ENCODE data around the gene PDCD6IP. TPM values are rescaled to one million over a fixed set of nuclear protein-coding genes. Genes with fewer than 3 reads are reported as not detected.

Gene PDCD6IP
- total RNA-seq, 1 donor from 2014 or later, result 203 TPM

- FAIRE-seq (no peak), DNase-seq (ENCODE audit: low read depth) (no peak)
- Mint-ChIP-seq H3K27ac (ENCODE audit: unreplicated experiment) (no peak overlapping the region), H3K9me3 (ENCODE audit: unreplicated experiment) (no peaks in the 10 kb centered on the region), H3K4me3 (ENCODE audit: unreplicated experiment) (no peak overlapping the region), H3K4me1 (ENCODE audit: low read depth, unreplicated experiment) (peaks cover 4% of the 10 kb centered on the region), H3K36me3 (ENCODE audit: low read depth, unreplicated experiment) (peaks cover 12% of the 10 kb centered on the region), H3K27me3 (ENCODE audit: low read depth, unreplicated experiment) (no peaks in the 10 kb centered on the region)
- Histone ChIP-seq H3K4me3 (ENCODE audit: insufficient read depth, low read depth, low read length) (no peak overlapping the region), H4K20me1 (ENCODE audit: insufficient read depth, low read length) (peaks cover 49% of the 10 kb centered on the region), H3K4me2 (ENCODE audit: low read length) (no peak overlapping the region), H3K36me3 (ENCODE audit: insufficient read depth, low read length) (peaks cover 14% of the 10 kb centered on the region), H3K9me3 (ENCODE audit: insufficient read depth, low read depth, low read length) (no peaks in the 10 kb centered on the region), H3K27ac (ENCODE audit: low read depth, low read length) (no peak overlapping the region), H3K27me3 (ENCODE audit: insufficient read depth, low read length) (no peaks in the 10 kb centered on the region), H3K9ac (ENCODE audit: low read length) (no peak overlapping the region), H3K4me1 (ENCODE audit: insufficient read depth, low read length) (peaks cover 4% of the 10 kb centered on the region), H3K79me2 (ENCODE audit: insufficient read depth, low read length) (peaks cover 53% of the 10 kb centered on the region), H2AFZ (ENCODE audit: low read depth, low read length) (no peak overlapping the region)
- no peak for TF ChIP-seq CTCF (IDR thresholded peaks at IDR 0.05; ENCODE audit: insufficient read depth, low read depth, low read length)
- TF ChIP-seq EZH2 (IDR thresholded peaks at IDR 0.05; ENCODE audit: insufficient read depth, low read length), result no peak
Observed at GRCh38 chr3:33821989-33822388, 23.6 kb downstream of the PDCD6IP start.

- H3K9me3 Mint-ChIP-seq (ENCODE audit: unreplicated experiment), result no peaks in the 10 kb centered on the region
- FAIRE-seq (no peak), DNase-seq (ENCODE audit: low read depth) (no peak)
- Histone ChIP-seq H3K9ac (ENCODE audit: low read length) (no peak overlapping the region), H3K4me2 (ENCODE audit: low read length) (no peak overlapping the region), H3K4me3 (ENCODE audit: insufficient read depth, low read depth, low read length) (no peak overlapping the region), H3K9me3 (ENCODE audit: insufficient read depth, low read depth, low read length) (no peaks in the 10 kb centered on the region), H4K20me1 (ENCODE audit: insufficient read depth, low read length) (peaks cover 33% of the 10 kb centered on the region), H3K27ac (ENCODE audit: low read depth, low read length) (no peak overlapping the region), H3K36me3 (ENCODE audit: insufficient read depth, low read length) (peaks cover 25% of the 10 kb centered on the region), H2AFZ (ENCODE audit: low read depth, low read length) (no peak overlapping the region), H3K4me1 (ENCODE audit: insufficient read depth, low read length) (peaks cover 4% of the 10 kb centered on the region), H3K27me3 (ENCODE audit: insufficient read depth, low read length) (no peaks in the 10 kb centered on the region), H3K79me2 (ENCODE audit: insufficient read depth, low read length) (peaks cover 49% of the 10 kb centered on the region)
- H3K27ac Mint-ChIP-seq (ENCODE audit: unreplicated experiment), result no peak overlapping the region
- peaks cover 8% of the 10 kb centered on the region for H3K36me3 Mint-ChIP-seq (ENCODE audit: low read depth, unreplicated experiment)
- peaks cover 4% of the 10 kb centered on the region for H3K4me1 Mint-ChIP-seq (ENCODE audit: low read depth, unreplicated experiment)
- no peak overlapping the region for H3K4me3 Mint-ChIP-seq (ENCODE audit: unreplicated experiment)
- TF ChIP-seq EZH2 (IDR thresholded peaks at IDR 0.05; ENCODE audit: insufficient read depth, low read length), result no peak
- TF ChIP-seq CTCF (IDR thresholded peaks at IDR 0.05; ENCODE audit: insufficient read depth, low read depth, low read length), result no peak
- H3K27me3 Mint-ChIP-seq (ENCODE audit: low read depth, unreplicated experiment), result no peaks in the 10 kb centered on the region
Observed at GRCh38 chr3:33823821-33824220, 25.4 kb downstream of the PDCD6IP start.

- Histone ChIP-seq H3K4me2 (ENCODE audit: low read length) (no peak overlapping the region), H3K27me3 (ENCODE audit: insufficient read depth, low read length) (no peaks in the 10 kb centered on the region), H4K20me1 (ENCODE audit: insufficient read depth, low read length) (peaks cover 24% of the 10 kb centered on the region), H3K9ac (ENCODE audit: low read length) (no peak overlapping the region), H3K4me1 (ENCODE audit: insufficient read depth, low read length) (peaks cover 4% of the 10 kb centered on the region), H3K79me2 (ENCODE audit: insufficient read depth, low read length) (peaks cover 36% of the 10 kb centered on the region), H3K9me3 (ENCODE audit: insufficient read depth, low read depth, low read length) (no peaks in the 10 kb centered on the region), H3K27ac (ENCODE audit: low read depth, low read length) (no peak overlapping the region), H2AFZ (ENCODE audit: low read depth, low read length) (no peak overlapping the region), H3K36me3 (ENCODE audit: insufficient read depth, low read length) (peaks cover 34% of the 10 kb centered on the region), H3K4me3 (ENCODE audit: insufficient read depth, low read depth, low read length) (no peak overlapping the region)
- no peak overlapping the region for H3K4me3 Mint-ChIP-seq (ENCODE audit: unreplicated experiment)
- H3K4me1 Mint-ChIP-seq (ENCODE audit: low read depth, unreplicated experiment), result peaks cover 4% of the 10 kb centered on the region
- no peaks in the 10 kb centered on the region for H3K27me3 Mint-ChIP-seq (ENCODE audit: low read depth, unreplicated experiment)
- H3K36me3 Mint-ChIP-seq (ENCODE audit: low read depth, unreplicated experiment), result peaks cover 8% of the 10 kb centered on the region
- FAIRE-seq (peak; percentile 62), DNase-seq (ENCODE audit: low read depth) (no peak)
- TF ChIP-seq CTCF (IDR thresholded peaks at IDR 0.05; ENCODE audit: insufficient read depth, low read depth, low read length) (no peak), EZH2 (IDR thresholded peaks at IDR 0.05; ENCODE audit: insufficient read depth, low read length) (no peak)
- no peaks in the 10 kb centered on the region for H3K9me3 Mint-ChIP-seq (ENCODE audit: unreplicated experiment)
- H3K27ac Mint-ChIP-seq (ENCODE audit: unreplicated experiment), result no peak overlapping the region
Observed at GRCh38 chr3:33825111-33825510, 26.7 kb downstream of the PDCD6IP start.

Data from astrocyte (in vitro differentiated cells and primary cell).